HEK293T (cell line): ENCODE measurements around the gene RSRC1.

Experiments used
- ARNT ChIP-seq: fragments of 450-650 bp; IDR thresholded peaks from 2 replicates; pipeline ENCODE4 v1.6.1; 2017; ENCODE audit warnings: mild to moderate bottlenecking
- BHLHE40 ChIP-seq: fragments of 450-650 bp; IDR thresholded peaks from 2 replicates; pipeline ENCODE4 v1.6.1; 2016; ENCODE audit warnings: mild to moderate bottlenecking, moderate library complexity, borderline replicate concordance
- CTBP1 ChIP-seq: fragments of 450-650 bp; IDR thresholded peaks from 2 replicates; pipeline ENCODE4 v1.6.1; 2016; ENCODE audit warnings: borderline replicate concordance
- ELF4 ChIP-seq: fragments of 450-650 bp; IDR thresholded peaks from 2 replicates; pipeline ENCODE4 v1.6.1; 2017; ENCODE audit warnings: antibody characterized with exemption
- FOXA1 ChIP-seq: fragments of 450-650 bp; IDR thresholded peaks from 2 replicates; pipeline ENCODE4 v1.6.1; 2016; ENCODE audit warnings: mild to moderate bottlenecking
- FOXK2 ChIP-seq: fragments of 450-650 bp; IDR thresholded peaks from 2 replicates; pipeline ENCODE4 v1.6.1; 2016; ENCODE audit warnings: mild to moderate bottlenecking
- FOXM1 ChIP-seq: fragments of 450-650 bp; IDR thresholded peaks from 2 replicates; pipeline ENCODE4 v1.6.1; 2017; ENCODE audit warnings: mild to moderate bottlenecking, borderline replicate concordance
- HDGF ChIP-seq: fragments of 450-650 bp; IDR thresholded peaks from 2 replicates; pipeline ENCODE4 v1.6.1; 2017; ENCODE audit warnings: antibody characterized with exemption, borderline replicate concordance
- PKNOX1 ChIP-seq: fragments of 450-650 bp; IDR thresholded peaks from 2 replicates; pipeline ENCODE4 v1.6.1; 2016
- SP1 ChIP-seq: fragments of 450-650 bp; IDR thresholded peaks from 2 replicates; pipeline ENCODE4 v1.6.1; 2017
- SUZ12 ChIP-seq: fragments of 450-650 bp; IDR thresholded peaks from 2 replicates; pipeline ENCODE4 v1.6.1; 2016; ENCODE audit warnings: mild to moderate bottlenecking
- TARDBP ChIP-seq: fragments of 450-650 bp; IDR thresholded peaks from 2 replicates; pipeline ENCODE4 v1.6.1; 2016
- ZNF384 ChIP-seq: fragments of 450-650 bp; IDR thresholded peaks from 2 replicates; pipeline ENCODE4 v1.6.1; 2016

- TF ChIP-seq SP1 (no peak), FOXK2 (no peak), ARNT (no peak), CTBP1 (no peak), HDGF (no peak), SUZ12 (no peak), ELF4 (no peak), FOXM1 (no peak), FOXA1 (no peak), ZNF384 (no peak), TARDBP (no peak), PKNOX1 (no peak), BHLHE40 (no peak)
These were observed 355.2 kb downstream of the RSRC1 start for GRCh38 chr3:158465074-158465473.
